GM18508 (cell line): Measurements from ENCODE around the gene PGLYRP2.

Source experiments
- ATAC-seq: cut with Tn5 transposase; IDR thresholded peaks from one replicate; pipeline ENCODE4 v1.9.1; 2021; ENCODE audit warnings: moderate number of reproducible peaks; ENCODE audit not compliant: insufficient read depth, unreplicated experiment

The PGLYRP2 gene

GRCh38 chr19:15427991-15428471 is 51.3 kb downstream of the PGLYRP2 start:
- no peak for ATAC-seq

GRCh38 chr19:15427350-15427700 is 52.0 kb downstream of the PGLYRP2 start:
- ATAC-seq = no peak

- no peak for ATAC-seq
These were observed 52.6 kb downstream of the PGLYRP2 start for GRCh38 chr19:15426485-15427349.

- ATAC-seq = no peak
These were observed 53.9 kb downstream of the PGLYRP2 start for GRCh38 chr19:15425321-15425950.

- ATAC-seq = no peak
These were observed 54.5 kb downstream of the PGLYRP2 start for GRCh38 chr19:15424692-15425272.

GRCh38 chr19:15424121-15424520 is 55.2 kb downstream of the PGLYRP2 start:
- no peak for ATAC-seq

GRCh38 chr19:15423130-15423529 is 56.2 kb downstream of the PGLYRP2 start:
- no peak for ATAC-seq

GRCh38 chr19:15422296-15423075 is 56.8 kb downstream of the PGLYRP2 start:
- ATAC-seq = no peak

- ATAC-seq = no peak
These were observed 57.5 kb downstream of the PGLYRP2 start for GRCh38 chr19:15421721-15422260.

GRCh38 chr19:15421136-15421695 is 58.1 kb downstream of the PGLYRP2 start:
- ATAC-seq = no peak

- no peak for ATAC-seq
These were observed 59.8 kb downstream of the PGLYRP2 start for GRCh38 chr19:15419413-15420025.
